Activated CD8-positive, alpha-beta T cell treated with anti-CD3 and anti-CD28 coated beads for 36 hours (primary cell): ENCODE data around the gene DOCK6. TPM values are rescaled to one million over a fixed set of nuclear protein-coding genes. Genes with fewer than 3 reads are reported as not detected.

ENCODE experiments used
- ATAC-seq: fragments of 200-7000 bp; cut with Tn5 transposase; one replicate; pipeline ENCODE4 v1.10.0; 2021; ENCODE audit warnings: mild to moderate bottlenecking, moderate library complexity
- CTCF ChIA-PET: fragments of 350-600 bp; sonication (Branson Sonifier 250); formaldehyde crosslinking; loops from one replicate; lab custom pipeline; 2021; ENCODE audit warnings: antibody characterized with exemption; lab: Charles Lee
- POLR2A ChIA-PET: fragments of 350-600 bp; sonication (Branson Sonifier 250); formaldehyde crosslinking; loops from one replicate; lab custom pipeline; 2021; ENCODE audit warnings: antibody characterized with exemption; lab: Charles Lee
- DNase-seq: peaks from one replicate; pipeline ENCODE4 v3.0.0-alpha.2; 2020
- H3K27ac Mint-ChIP-seq: one replicate; pipeline ENCODE4 v1.8.0; 2021; ENCODE audit warnings: mild to moderate bottlenecking, mixed read lengths
- H3K27me3 Mint-ChIP-seq: one replicate; pipeline ENCODE4 v1.8.0; 2021; ENCODE audit warnings: mixed read lengths
- H3K36me3 Mint-ChIP-seq: one replicate; pipeline ENCODE4 v1.8.0; 2021; ENCODE audit warnings: low read depth, mixed read lengths
- H3K4me1 Mint-ChIP-seq: one replicate; pipeline ENCODE4 v1.8.0; 2021; ENCODE audit warnings: low read depth, mixed read lengths
- H3K4me3 Mint-ChIP-seq: one replicate; pipeline ENCODE4 v1.8.0; 2021; ENCODE audit warnings: mild to moderate bottlenecking, moderate library complexity, mixed read lengths
- H3K9me3 Mint-ChIP-seq: one replicate; pipeline ENCODE4 v1.8.0; 2021; ENCODE audit warnings: mixed read lengths
- intact Hi-C: fragments of 100-400 bp; cut with micrococcal nuclease; formaldehyde crosslinking; loops from one replicate; pipeline ENCODE4 v1.10.0; 2022
- total RNA-seq, 2 experiments: library from RNA; stranded (reverse); gene quantifications; one replicate each; pipeline ENCODE4 v1.2.3, GENCODE V29; 2021
- TF ChIP-seq, protein P1 (sequence below): fragments of 200-600 bp; IDR thresholded peaks from one replicate; pipeline ENCODE4 v1.8.0; 2022; ENCODE audit warnings: antibody characterized with exemption, mild to moderate bottlenecking

The DOCK6 gene, protein sequence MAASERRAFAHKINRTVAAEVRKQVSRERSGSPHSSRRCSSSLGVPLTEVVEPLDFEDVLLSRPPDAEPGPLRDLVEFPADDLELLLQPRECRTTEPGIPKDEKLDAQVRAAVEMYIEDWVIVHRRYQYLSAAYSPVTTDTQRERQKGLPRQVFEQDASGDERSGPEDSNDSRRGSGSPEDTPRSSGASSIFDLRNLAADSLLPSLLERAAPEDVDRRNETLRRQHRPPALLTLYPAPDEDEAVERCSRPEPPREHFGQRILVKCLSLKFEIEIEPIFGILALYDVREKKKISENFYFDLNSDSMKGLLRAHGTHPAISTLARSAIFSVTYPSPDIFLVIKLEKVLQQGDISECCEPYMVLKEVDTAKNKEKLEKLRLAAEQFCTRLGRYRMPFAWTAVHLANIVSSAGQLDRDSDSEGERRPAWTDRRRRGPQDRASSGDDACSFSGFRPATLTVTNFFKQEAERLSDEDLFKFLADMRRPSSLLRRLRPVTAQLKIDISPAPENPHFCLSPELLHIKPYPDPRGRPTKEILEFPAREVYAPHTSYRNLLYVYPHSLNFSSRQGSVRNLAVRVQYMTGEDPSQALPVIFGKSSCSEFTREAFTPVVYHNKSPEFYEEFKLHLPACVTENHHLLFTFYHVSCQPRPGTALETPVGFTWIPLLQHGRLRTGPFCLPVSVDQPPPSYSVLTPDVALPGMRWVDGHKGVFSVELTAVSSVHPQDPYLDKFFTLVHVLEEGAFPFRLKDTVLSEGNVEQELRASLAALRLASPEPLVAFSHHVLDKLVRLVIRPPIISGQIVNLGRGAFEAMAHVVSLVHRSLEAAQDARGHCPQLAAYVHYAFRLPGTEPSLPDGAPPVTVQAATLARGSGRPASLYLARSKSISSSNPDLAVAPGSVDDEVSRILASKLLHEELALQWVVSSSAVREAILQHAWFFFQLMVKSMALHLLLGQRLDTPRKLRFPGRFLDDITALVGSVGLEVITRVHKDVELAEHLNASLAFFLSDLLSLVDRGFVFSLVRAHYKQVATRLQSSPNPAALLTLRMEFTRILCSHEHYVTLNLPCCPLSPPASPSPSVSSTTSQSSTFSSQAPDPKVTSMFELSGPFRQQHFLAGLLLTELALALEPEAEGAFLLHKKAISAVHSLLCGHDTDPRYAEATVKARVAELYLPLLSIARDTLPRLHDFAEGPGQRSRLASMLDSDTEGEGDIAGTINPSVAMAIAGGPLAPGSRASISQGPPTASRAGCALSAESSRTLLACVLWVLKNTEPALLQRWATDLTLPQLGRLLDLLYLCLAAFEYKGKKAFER (N-terminal part only)
- 1 to 10 TPM; 4.5 to 7.9 TPM for total RNA-seq

DNA sequence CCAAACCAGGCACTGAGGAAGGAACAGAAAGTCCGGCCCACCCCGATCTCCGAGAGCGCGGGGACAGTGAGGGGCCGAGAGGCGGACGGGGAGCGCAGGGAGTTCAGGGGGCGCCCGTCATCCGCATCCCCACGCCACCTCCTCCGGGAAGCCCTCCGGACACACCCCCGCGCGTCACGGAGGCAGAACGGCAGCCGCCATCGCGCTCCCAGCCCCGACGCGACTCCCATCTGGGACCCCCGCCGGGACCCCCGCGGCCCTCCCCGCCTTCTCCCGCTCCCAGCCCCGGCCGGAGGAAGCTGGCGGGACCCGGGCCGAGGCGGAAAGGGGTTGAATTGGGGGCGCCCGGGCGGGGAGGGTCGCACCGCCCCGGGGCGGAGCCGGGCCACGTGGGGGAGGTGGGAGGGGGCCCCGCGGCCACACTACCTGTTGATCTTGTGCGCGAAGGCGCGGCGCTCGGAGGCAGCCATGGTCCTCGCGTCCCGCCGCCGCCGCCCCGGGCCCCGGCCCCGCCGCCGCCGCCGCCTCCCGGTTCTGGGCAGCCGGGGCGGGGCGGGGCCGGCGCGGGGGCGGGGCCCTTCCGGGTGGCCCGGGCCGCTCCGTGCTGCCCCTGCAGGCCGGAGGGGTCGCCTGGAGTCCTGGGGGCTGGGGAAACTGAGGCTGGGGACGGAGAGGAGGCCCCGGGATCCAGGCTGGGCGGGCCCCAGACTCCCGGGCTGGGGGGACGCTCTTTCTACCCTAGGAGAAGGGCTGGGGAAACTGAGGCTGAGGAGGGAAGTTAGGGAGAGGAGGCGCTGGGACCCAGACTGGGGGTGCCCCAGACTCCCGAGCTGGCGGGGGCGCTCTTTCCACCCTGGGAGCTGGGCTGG is at the start of gene DOCK6:
DOCK6 (minus strand) TSS at position 554 of the 869 bp plus-strand sequence; CDS start at position 470, 84 bp downstream.
- H3K27me3 Mint-ChIP-seq = peaks cover 35% of the 10 kb centered on the region
- DNase-seq = peak; percentile 54

DNA sequence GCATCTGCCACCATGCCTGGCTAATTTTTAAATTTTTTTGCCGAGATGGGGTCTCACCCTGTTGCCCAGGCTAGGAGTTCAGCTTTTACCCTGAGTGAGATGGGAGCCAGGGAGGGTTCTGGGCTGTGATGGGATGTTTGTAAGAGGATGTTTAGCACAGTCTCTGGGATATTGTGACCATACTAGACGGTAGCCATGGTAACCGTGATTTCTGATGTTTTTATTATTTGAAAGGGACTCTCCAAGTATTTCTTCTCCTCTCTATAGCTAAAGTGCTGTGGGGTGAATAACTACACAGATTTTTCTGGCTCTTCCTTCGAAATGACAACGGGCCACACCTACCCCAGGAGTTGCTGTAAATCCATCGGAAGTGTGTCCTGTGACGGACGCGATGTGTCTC is 44.0 kb upstream of the DOCK6 start:
- TF ChIP-seq, protein P1, sequence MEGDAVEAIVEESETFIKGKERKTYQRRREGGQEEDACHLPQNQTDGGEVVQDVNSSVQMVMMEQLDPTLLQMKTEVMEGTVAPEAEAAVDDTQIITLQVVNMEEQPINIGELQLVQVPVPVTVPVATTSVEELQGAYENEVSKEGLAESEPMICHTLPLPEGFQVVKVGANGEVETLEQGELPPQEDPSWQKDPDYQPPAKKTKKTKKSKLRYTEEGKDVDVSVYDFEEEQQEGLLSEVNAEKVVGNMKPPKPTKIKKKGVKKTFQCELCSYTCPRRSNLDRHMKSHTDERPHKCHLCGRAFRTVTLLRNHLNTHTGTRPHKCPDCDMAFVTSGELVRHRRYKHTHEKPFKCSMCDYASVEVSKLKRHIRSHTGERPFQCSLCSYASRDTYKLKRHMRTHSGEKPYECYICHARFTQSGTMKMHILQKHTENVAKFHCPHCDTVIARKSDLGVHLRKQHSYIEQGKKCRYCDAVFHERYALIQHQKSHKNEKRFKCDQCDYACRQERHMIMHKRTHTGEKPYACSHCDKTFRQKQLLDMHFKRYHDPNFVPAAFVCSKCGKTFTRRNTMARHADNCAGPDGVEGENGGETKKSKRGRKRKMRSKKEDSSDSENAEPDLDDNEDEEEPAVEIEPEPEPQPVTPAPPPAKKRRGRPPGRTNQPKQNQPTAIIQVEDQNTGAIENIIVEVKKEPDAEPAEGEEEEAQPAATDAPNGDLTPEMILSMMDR = no peak

More for the DNA sequence above, at the start of gene DOCK6:
- H3K4me3 Mint-ChIP-seq = peak within 1 kb of the TSS; percentile 67
- intact Hi-C loops = no loop called here
- ChIA-PET CTCF (no interaction called here), POLR2A (no interaction called here)
- peak; percentile 83 for ATAC-seq
- no peak within 1 kb of the TSS for H3K27ac Mint-ChIP-seq
- H3K36me3 Mint-ChIP-seq = no peaks in the 10 kb centered on the region
- H3K4me1 Mint-ChIP-seq = no peaks in the 10 kb centered on the region
- TF ChIP-seq, protein P1 = peak; percentile 39
- H3K9me3 Mint-ChIP-seq = no peaks in the 10 kb centered on the region

DNA sequence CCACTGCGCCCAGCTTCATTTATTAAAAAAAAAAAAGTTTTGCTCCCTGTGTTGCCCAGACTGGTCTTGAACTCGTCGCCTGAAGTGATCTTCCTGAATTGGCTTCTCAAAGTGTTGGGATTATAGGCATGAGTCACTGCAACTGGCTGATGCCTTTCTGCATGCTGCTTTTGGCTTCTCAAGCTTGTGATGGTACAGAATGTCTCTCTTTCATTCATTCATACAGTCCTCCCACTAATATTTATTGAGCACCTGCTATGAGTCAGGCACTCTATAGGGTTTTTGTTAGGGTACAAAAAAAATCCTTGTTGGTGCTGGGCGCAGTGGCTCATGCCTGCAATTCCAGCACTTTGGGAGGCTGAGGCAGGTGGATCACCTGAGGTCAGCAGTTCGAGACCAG is 42.6 kb upstream of the DOCK6 start:
- Mint-ChIP-seq H3K4me1 (no peaks in the 10 kb centered on the region), H3K36me3 (no peaks in the 10 kb centered on the region), H3K27me3 (peaks cover 4% of the 10 kb centered on the region), H3K4me3 (no peak overlapping the region), H3K27ac (no peak overlapping the region), H3K9me3 (no peaks in the 10 kb centered on the region)
- DNase-seq = no peak
- TF ChIP-seq, protein P1 = no peak
- ChIA-PET POLR2A (no interaction called here), CTCF (interaction anchor here (1.3 to 1.7 kb wide), 2 partner anchors 11 to 178 kb away, joined by 4 to 5 read pairs; no protein-coding TSS in a partner anchor)
- intact Hi-C loops = no loop called here
- no peak for ATAC-seq

More for the DNA sequence above, 44.0 kb upstream of the DOCK6 start:
- Mint-ChIP-seq H3K9me3 (no peaks in the 10 kb centered on the region), H3K4me3 (no peak overlapping the region), H3K4me1 (no peaks in the 10 kb centered on the region), H3K27ac (no peak overlapping the region), H3K27me3 (peaks cover 4% of the 10 kb centered on the region), H3K36me3 (no peaks in the 10 kb centered on the region)
- no peak for DNase-seq
- intact Hi-C loops = no loop called here
- CTCF ChIA-PET = interaction anchor here (1.7 kb wide), 1 partner anchor 176 kb away, joined by 4 read pairs; no protein-coding TSS in a partner anchor
- ATAC-seq = no peak
- POLR2A ChIA-PET = interaction anchor here (0.6 kb wide), 1 partner anchor 20 kb away, joined by 3 read pairs; no protein-coding TSS in a partner anchor

DNA sequence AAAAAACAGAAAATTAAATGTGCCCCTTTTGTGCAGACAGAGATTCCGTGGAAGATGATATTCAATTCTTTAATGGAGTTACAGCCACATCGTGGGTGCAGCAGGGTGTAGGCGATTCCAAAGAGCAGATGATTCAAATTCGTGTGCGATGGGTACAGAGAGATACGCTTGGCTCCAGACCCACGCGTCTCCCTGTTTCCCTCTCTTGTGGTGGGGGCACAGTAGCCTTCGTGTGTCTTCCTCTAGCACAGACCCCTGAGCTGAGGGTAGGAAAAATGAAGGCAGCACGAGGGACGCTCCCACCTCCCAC is 38.4 kb upstream of the DOCK6 start:
- intact Hi-C loops = no loop called here
- no peak overlapping the region for H3K27ac Mint-ChIP-seq
- no peak overlapping the region for H3K4me3 Mint-ChIP-seq
- CTCF ChIA-PET = no interaction called here
- H3K36me3 Mint-ChIP-seq = no peaks in the 10 kb centered on the region
- TF ChIP-seq, protein P1 = no peak
- POLR2A ChIA-PET = no interaction called here
- peaks cover 1% of the 10 kb centered on the region for H3K27me3 Mint-ChIP-seq
- H3K4me1 Mint-ChIP-seq = no peaks in the 10 kb centered on the region
- ATAC-seq = no peak
- H3K9me3 Mint-ChIP-seq = no peaks in the 10 kb centered on the region
- no peak for DNase-seq
